ENCODE results near the gene PRKD2. TPM values are rescaled to one million over a fixed set of nuclear protein-coding genes. Genes with fewer than 3 reads are reported as not detected.

Gene PRKD2
- total and polyA plus RNA-seq, 2 donors (not counting 1 experiment from before 2014, with no cell fraction given), result 8.1 to 11.6 TPM

DNA sequence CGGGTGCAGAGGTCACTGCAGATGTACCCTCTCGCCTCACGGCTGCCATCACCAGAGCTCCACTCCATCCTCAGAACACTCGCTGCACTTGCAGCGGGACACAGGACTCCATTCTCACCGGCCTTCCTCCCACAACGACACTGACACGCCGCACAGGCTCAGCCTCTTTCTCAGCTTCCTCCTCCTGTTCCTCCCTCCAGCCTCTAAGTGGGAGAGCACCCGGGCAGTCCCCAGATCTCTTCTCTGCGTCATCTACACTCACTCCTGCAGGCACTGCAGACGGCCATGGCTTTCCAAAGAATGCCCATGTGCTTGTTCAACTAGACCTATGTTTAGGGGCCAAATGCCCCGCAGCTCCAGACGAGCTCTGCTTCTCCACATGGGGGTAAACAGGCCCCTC, 14.7 kb upstream of the PRKD2 start:
- H3K79me2 ChIP-seq (ENCODE audit: control insufficient read depth, insufficient read depth, low read length), result peaks cover 36% of the 10 kb centered on the region
- no peak overlapping the region for H3K4me3 ChIP-seq (replicated peaks in 1 of 4; ENCODE audit: control extremely low read depth in 1 of 4, insufficient read depth in 1 of 4, low read depth in 3 of 4, low read length in 4 of 4)
- TF ChIP-seq EZH2 (IDR thresholded peaks at IDR 0.05; ENCODE audit: low read length, missing control alignments), result no peak
- TF ChIP-seq, protein P1, sequence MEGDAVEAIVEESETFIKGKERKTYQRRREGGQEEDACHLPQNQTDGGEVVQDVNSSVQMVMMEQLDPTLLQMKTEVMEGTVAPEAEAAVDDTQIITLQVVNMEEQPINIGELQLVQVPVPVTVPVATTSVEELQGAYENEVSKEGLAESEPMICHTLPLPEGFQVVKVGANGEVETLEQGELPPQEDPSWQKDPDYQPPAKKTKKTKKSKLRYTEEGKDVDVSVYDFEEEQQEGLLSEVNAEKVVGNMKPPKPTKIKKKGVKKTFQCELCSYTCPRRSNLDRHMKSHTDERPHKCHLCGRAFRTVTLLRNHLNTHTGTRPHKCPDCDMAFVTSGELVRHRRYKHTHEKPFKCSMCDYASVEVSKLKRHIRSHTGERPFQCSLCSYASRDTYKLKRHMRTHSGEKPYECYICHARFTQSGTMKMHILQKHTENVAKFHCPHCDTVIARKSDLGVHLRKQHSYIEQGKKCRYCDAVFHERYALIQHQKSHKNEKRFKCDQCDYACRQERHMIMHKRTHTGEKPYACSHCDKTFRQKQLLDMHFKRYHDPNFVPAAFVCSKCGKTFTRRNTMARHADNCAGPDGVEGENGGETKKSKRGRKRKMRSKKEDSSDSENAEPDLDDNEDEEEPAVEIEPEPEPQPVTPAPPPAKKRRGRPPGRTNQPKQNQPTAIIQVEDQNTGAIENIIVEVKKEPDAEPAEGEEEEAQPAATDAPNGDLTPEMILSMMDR (conservative IDR thresholded peaks at IDR 0.05 in 1 of 2, IDR thresholded peaks at IDR 0.05 in 1 of 2; ENCODE audit: low read depth in 1 of 2, low read length in 2 of 2), result no peak
- H3K4me2 ChIP-seq (ENCODE audit: extremely low read depth, insufficient read depth, low read length), result peak overlapping the region; percentile 32
- no peak overlapping the region for H2AFZ ChIP-seq (ENCODE audit: low read length)
- peaks cover 51% of the 10 kb centered on the region for H3K36me3 ChIP-seq (ENCODE audit: control insufficient read depth, insufficient read depth, low read length)
- peaks cover 13% of the 10 kb centered on the region for H3K4me1 ChIP-seq (ENCODE audit: control insufficient read depth, extremely low read depth, insufficient read depth, low read length)
- no peaks in the 10 kb centered on the region for H4K20me1 ChIP-seq (ENCODE audit: control insufficient read depth, extremely low read depth, insufficient read depth, low read length)
- H3K27me3 ChIP-seq (ENCODE audit: control insufficient read depth, insufficient read depth, low read length), result no peaks in the 10 kb centered on the region
- no peaks in the 10 kb centered on the region for H3K9me3 ChIP-seq (ENCODE audit: control insufficient read depth, insufficient read depth, low read depth, low read length)
- no peak overlapping the region for H3K9ac ChIP-seq (ENCODE audit: insufficient read depth, low read length)
- DNase-seq (ENCODE audit: low read depth in 2 of 2), result peak in 1 of 2 donors; percentile 61
- peak overlapping the region; percentile 39 for H3K27ac ChIP-seq (ENCODE audit: insufficient read depth, low read length)

DNA sequence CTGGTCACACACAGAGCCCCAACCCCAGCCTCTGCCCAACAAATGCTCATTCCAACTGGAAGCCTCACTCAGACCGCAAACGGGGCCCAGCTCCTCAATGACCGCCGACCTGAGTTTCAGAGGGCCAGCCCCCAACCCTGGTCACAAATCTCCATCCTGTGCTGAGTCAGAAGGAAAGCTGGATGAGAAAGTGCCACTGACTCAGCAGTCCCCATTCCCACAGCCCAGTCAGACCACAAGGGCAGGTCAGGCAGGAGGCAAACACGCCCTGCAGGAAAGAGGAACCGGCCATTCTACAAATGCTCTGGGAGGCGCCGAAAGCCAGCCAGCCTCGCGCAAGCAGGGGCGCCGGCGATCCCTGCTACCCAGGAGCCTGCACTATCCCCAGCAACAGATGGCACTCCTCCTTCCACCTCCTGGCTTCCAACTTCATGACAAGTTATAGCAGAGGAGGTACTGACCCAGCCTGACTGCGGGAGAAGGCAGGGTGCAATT, 14.1 kb upstream of the PRKD2 start:
- Histone ChIP-seq H3K27me3 (ENCODE audit: control insufficient read depth, insufficient read depth, low read length) (no peaks in the 10 kb centered on the region), H3K27ac (ENCODE audit: insufficient read depth, low read length) (peak overlapping the region; percentile 39), H3K9ac (ENCODE audit: insufficient read depth, low read length) (no peak overlapping the region), H2AFZ (ENCODE audit: low read length) (no peak overlapping the region), H3K4me1 (ENCODE audit: control insufficient read depth, extremely low read depth, insufficient read depth, low read length) (peaks cover 12% of the 10 kb centered on the region), H3K4me3 (replicated peaks in 1 of 4; ENCODE audit: control extremely low read depth in 1 of 4, insufficient read depth in 1 of 4, low read depth in 3 of 4, low read length in 4 of 4) (no peak overlapping the region), H3K36me3 (ENCODE audit: control insufficient read depth, insufficient read depth, low read length) (peaks cover 50% of the 10 kb centered on the region), H3K79me2 (ENCODE audit: control insufficient read depth, insufficient read depth, low read length) (peaks cover 34% of the 10 kb centered on the region), H4K20me1 (ENCODE audit: control insufficient read depth, extremely low read depth, insufficient read depth, low read length) (no peaks in the 10 kb centered on the region), H3K4me2 (ENCODE audit: extremely low read depth, insufficient read depth, low read length) (peak overlapping the region; percentile 32), H3K9me3 (ENCODE audit: control insufficient read depth, insufficient read depth, low read depth, low read length) (no peaks in the 10 kb centered on the region)
- TF ChIP-seq EZH2 (IDR thresholded peaks at IDR 0.05; ENCODE audit: low read length, missing control alignments), result no peak
- TF ChIP-seq, protein P1 (conservative IDR thresholded peaks at IDR 0.05 in 1 of 2, IDR thresholded peaks at IDR 0.05 in 1 of 2; ENCODE audit: low read depth in 1 of 2, low read length in 2 of 2), result no peak
- DNase-seq (ENCODE audit: low read depth in 2 of 2), result peak; percentile 91 to 98

DNA sequence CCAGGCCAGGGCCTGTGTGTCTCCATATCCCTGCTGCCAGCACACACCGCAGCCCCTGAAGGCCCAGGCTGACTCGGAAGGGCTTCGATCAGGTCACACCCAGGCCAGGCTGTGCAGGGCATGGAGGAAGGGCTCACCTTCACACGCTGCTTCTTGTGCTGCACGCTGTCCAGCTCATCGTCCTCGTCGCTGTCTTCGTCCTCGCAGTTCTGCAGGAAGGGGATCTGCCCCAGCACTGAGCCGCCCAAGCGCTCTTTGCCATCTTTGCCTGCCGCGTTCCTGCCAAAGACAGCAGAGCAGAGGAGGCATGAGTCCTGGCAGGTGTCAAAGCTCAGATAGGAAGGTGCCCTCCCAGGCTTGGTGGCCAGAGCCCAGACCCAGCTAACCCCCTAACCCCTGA, 13.7 kb upstream of the PRKD2 start:
- Histone ChIP-seq H3K9ac (ENCODE audit: insufficient read depth, low read length) (peak overlapping the region; percentile 13), H3K9me3 (ENCODE audit: control insufficient read depth, insufficient read depth, low read depth, low read length) (no peaks in the 10 kb centered on the region), H3K36me3 (ENCODE audit: control insufficient read depth, insufficient read depth, low read length) (peaks cover 54% of the 10 kb centered on the region), H3K79me2 (ENCODE audit: control insufficient read depth, insufficient read depth, low read length) (peaks cover 34% of the 10 kb centered on the region), H3K27me3 (ENCODE audit: control insufficient read depth, insufficient read depth, low read length) (no peaks in the 10 kb centered on the region), H3K4me3 (replicated peaks in 1 of 4; ENCODE audit: control extremely low read depth in 1 of 4, insufficient read depth in 1 of 4, low read depth in 3 of 4, low read length in 4 of 4) (no peak overlapping the region), H2AFZ (ENCODE audit: low read length) (no peak overlapping the region), H4K20me1 (ENCODE audit: control insufficient read depth, extremely low read depth, insufficient read depth, low read length) (no peaks in the 10 kb centered on the region), H3K4me2 (ENCODE audit: extremely low read depth, insufficient read depth, low read length) (no peak overlapping the region), H3K27ac (ENCODE audit: insufficient read depth, low read length) (peak overlapping the region; percentile 19), H3K4me1 (ENCODE audit: control insufficient read depth, extremely low read depth, insufficient read depth, low read length) (peaks cover 12% of the 10 kb centered on the region)
- no peak for DNase-seq (ENCODE audit: low read depth in 2 of 2)
- TF ChIP-seq, protein P1 (conservative IDR thresholded peaks at IDR 0.05 in 1 of 2, IDR thresholded peaks at IDR 0.05 in 1 of 2; ENCODE audit: low read depth in 1 of 2, low read length in 2 of 2), result no peak
- no peak for TF ChIP-seq EZH2 (IDR thresholded peaks at IDR 0.05; ENCODE audit: low read length, missing control alignments)

Data from fibroblast of lung (primary cell).